ENCODE results near the gene ETS1.

The ETS1 gene

GRCh38 chr11:128479144-128479543, 108.2 kb downstream of the ETS1 start:
- Histone ChIP-seq H3K9me2 (ENCODE audit: low read depth, low read length) (no peaks in the 10 kb centered on the region), H3K27ac (ENCODE audit: low read depth, low read length, poor library complexity, severe bottlenecking) (peak overlapping the region; percentile 98), H3K9ac (ENCODE audit: low read length) (no peak overlapping the region), H2AFZ (ENCODE audit: low read length) (no peak overlapping the region), H3K4me1 (ENCODE audit: insufficient read depth, low read length, severe bottlenecking) (peaks cover 86% of the 10 kb centered on the region), H3K4me2 (ENCODE audit: low read length) (peak overlapping the region; percentile 33; the same call in 1 of the 2 replicates), H3K9me3 (ENCODE audit: low read length) (no peaks in the 10 kb centered on the region), H4K20me1 (ENCODE audit: insufficient read depth, low read length) (no peaks in the 10 kb centered on the region), H3K27me3 (ENCODE audit: insufficient read depth, low read length) (no peaks in the 10 kb centered on the region), H3F3A (ENCODE audit: insufficient read depth, low read length) (no peaks in the 10 kb centered on the region; the same call in 1 of the 2 replicates), H3K4me3 (ENCODE audit: low read depth, low read length, poor library complexity, severe bottlenecking) (no peak overlapping the region), H3K79me2 (ENCODE audit: insufficient read depth, low read length) (0 out of 2 replicates have a peak, but pooled peaks cover 7% of the 10 kb centered on the region), H3K36me3 (ENCODE audit: insufficient read depth, low read length) (peaks cover 98% of the 10 kb centered on the region)
- TF ChIP-seq, protein P1, sequence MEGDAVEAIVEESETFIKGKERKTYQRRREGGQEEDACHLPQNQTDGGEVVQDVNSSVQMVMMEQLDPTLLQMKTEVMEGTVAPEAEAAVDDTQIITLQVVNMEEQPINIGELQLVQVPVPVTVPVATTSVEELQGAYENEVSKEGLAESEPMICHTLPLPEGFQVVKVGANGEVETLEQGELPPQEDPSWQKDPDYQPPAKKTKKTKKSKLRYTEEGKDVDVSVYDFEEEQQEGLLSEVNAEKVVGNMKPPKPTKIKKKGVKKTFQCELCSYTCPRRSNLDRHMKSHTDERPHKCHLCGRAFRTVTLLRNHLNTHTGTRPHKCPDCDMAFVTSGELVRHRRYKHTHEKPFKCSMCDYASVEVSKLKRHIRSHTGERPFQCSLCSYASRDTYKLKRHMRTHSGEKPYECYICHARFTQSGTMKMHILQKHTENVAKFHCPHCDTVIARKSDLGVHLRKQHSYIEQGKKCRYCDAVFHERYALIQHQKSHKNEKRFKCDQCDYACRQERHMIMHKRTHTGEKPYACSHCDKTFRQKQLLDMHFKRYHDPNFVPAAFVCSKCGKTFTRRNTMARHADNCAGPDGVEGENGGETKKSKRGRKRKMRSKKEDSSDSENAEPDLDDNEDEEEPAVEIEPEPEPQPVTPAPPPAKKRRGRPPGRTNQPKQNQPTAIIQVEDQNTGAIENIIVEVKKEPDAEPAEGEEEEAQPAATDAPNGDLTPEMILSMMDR (IDR thresholded peaks at IDR 0.05; ENCODE audit: low read length): no peak
- no peak for TF ChIP-seq EZH2 (IDR thresholded peaks at IDR 0.05; ENCODE audit: borderline replicate concordance, low read length)

DNA sequence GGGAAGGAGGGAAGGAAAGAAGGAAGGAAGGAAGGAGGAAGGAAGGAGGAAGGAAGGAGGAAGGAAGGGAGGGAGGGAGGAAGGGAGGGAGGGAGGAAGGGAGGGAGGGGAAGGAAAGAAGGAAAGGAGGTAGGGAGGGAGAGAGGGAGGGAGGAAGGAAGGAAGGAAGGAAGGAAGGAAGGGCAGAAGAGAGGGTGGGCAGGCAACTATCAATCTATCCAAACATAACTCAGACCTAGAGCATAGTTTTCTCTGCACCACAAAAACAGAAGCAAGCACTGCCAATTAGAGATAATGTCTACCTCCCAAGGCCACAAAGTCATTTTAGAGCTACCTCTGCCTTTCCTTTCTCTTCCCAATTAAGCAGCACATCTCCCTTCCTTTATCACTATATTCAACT, 109.1 kb downstream of the ETS1 start:
- TF ChIP-seq, protein P1 (IDR thresholded peaks at IDR 0.05; ENCODE audit: low read length): no peak
- no peak for TF ChIP-seq EZH2 (IDR thresholded peaks at IDR 0.05; ENCODE audit: borderline replicate concordance, low read length)
- Histone ChIP-seq H3K4me1 (ENCODE audit: insufficient read depth, low read length, severe bottlenecking) (peaks cover 86% of the 10 kb centered on the region), H3F3A (ENCODE audit: insufficient read depth, low read length) (peaks cover 6% of the 10 kb centered on the region; the same call in 1 of the 2 replicates), H3K4me2 (ENCODE audit: low read length) (peak overlapping the region; percentile 33; the same call in 1 of the 2 replicates), H3K27me3 (ENCODE audit: insufficient read depth, low read length) (no peaks in the 10 kb centered on the region), H3K79me2 (ENCODE audit: insufficient read depth, low read length) (0 out of 2 replicates have a peak, but pooled peaks cover 7% of the 10 kb centered on the region), H3K4me3 (ENCODE audit: low read depth, low read length, poor library complexity, severe bottlenecking) (no peak overlapping the region), H3K36me3 (ENCODE audit: insufficient read depth, low read length) (peaks cover 98% of the 10 kb centered on the region), H3K9me3 (ENCODE audit: low read length) (no peaks in the 10 kb centered on the region), H3K9ac (ENCODE audit: low read length) (no peak overlapping the region), H4K20me1 (ENCODE audit: insufficient read depth, low read length) (no peaks in the 10 kb centered on the region), H3K9me2 (ENCODE audit: low read depth, low read length) (no peaks in the 10 kb centered on the region), H3K27ac (ENCODE audit: low read depth, low read length, poor library complexity, severe bottlenecking) (peak overlapping the region; percentile 98), H2AFZ (ENCODE audit: low read length) (no peak overlapping the region)

- H3K4me2 ChIP-seq (ENCODE audit: low read length): no peak overlapping the region
- peaks cover 86% of the 10 kb centered on the region for H3K4me1 ChIP-seq (ENCODE audit: insufficient read depth, low read length, severe bottlenecking)
- no peak overlapping the region for H2AFZ ChIP-seq (ENCODE audit: low read length)
- H3K9me2 ChIP-seq (ENCODE audit: low read depth, low read length): no peaks in the 10 kb centered on the region
- H3F3A ChIP-seq (ENCODE audit: insufficient read depth, low read length): peaks cover 9% of the 10 kb centered on the region; the same call in 1 of the 2 replicates
- no peaks in the 10 kb centered on the region for H3K9me3 ChIP-seq (ENCODE audit: low read length)
- no peak overlapping the region for H3K4me3 ChIP-seq (ENCODE audit: low read depth, low read length, poor library complexity, severe bottlenecking)
- H3K27ac ChIP-seq (ENCODE audit: low read depth, low read length, poor library complexity, severe bottlenecking): peak overlapping the region; percentile 98
- no peaks in the 10 kb centered on the region for H4K20me1 ChIP-seq (ENCODE audit: insufficient read depth, low read length)
- no peak overlapping the region for H3K9ac ChIP-seq (ENCODE audit: low read length)
- H3K27me3 ChIP-seq (ENCODE audit: insufficient read depth, low read length): no peaks in the 10 kb centered on the region
- TF ChIP-seq EZH2 (IDR thresholded peaks at IDR 0.05; ENCODE audit: borderline replicate concordance, low read length): no peak
- TF ChIP-seq, protein P1 (IDR thresholded peaks at IDR 0.05; ENCODE audit: low read length): no peak
- peaks cover 98% of the 10 kb centered on the region for H3K36me3 ChIP-seq (ENCODE audit: insufficient read depth, low read length)
- H3K79me2 ChIP-seq (ENCODE audit: insufficient read depth, low read length): 0 out of 2 replicates have a peak, but pooled peaks cover 7% of the 10 kb centered on the region
Measured at GRCh38 chr11:128477811-128478210, 109.5 kb downstream of the ETS1 start.

Measured in OCI-LY1 (cell line).